ENCODE data around the gene COL27A1. TPM values are rescaled to one million over a fixed set of nuclear protein-coding genes. Genes with fewer than 3 reads are reported as not detected.

The COL27A1 gene
- total and polyA plus RNA-seq, 2 donors (not counting 1 experiment from before 2014, with no cell fraction given), result 0.16 to 0.27 TPM

GRCh38 chr9:114202396-114202795 is 47.1 kb downstream of the COL27A1 start:
- Mint-ChIP-seq H3K4me1 (no peaks in the 10 kb centered on the region), H3K27me3 (peaks cover 4% of the 10 kb centered on the region), H3K27ac (no peak overlapping the region), H3K9me3 (ENCODE audit: insufficient read depth) (no peaks in the 10 kb centered on the region), H3K4me3 (no peak overlapping the region)
- intact Hi-C loops (cut with micrococcal nuclease), result no loop called here
- no peak overlapping the region for H3K9ac ChIP-seq (ENCODE audit: low read length)
- no peaks in the 10 kb centered on the region for H4K20me1 ChIP-seq (ENCODE audit: control insufficient read depth, insufficient read depth, low read length, poor library complexity, severe bottlenecking)
- no peak overlapping the region for H3K4me2 ChIP-seq (replicated peaks; ENCODE audit: low read depth, low read length, poor library complexity, severe bottlenecking)
- H3K27ac ChIP-seq (ENCODE audit: low read length in 2 of 2), result no peak overlapping the region
- DNase-seq, result no peak
- CTCF ChIA-PET, result no interaction called here
- H3K79me2 ChIP-seq (ENCODE audit: control insufficient read depth, insufficient read depth, low read length), result no peaks in the 10 kb centered on the region
- WGBS (ENCODE audit: insufficient coverage), result 94% methylated on average over 6 of the region's 6 CpGs
- H3K4me1 ChIP-seq (ENCODE audit: control insufficient read depth in 2 of 2, insufficient read depth in 2 of 2, low read length in 2 of 2), result no peaks in the 10 kb centered on the region
- H3K36me3 ChIP-seq (replicated peaks in 1 of 2; ENCODE audit: control extremely low read depth in 1 of 2, control insufficient read depth in 1 of 2, extremely low read depth in 1 of 2, insufficient read depth in 2 of 2, low read length in 1 of 2), result no peaks in the 10 kb centered on the region
- POLR2A ChIA-PET, result no interaction called here
- no peaks in the 10 kb centered on the region for H3K27me3 ChIP-seq (replicated peaks in 1 of 4; ENCODE audit: control extremely low read depth in 1 of 4, control insufficient read depth in 3 of 4, insufficient read depth in 4 of 4, low read length in 3 of 4)
- no peak overlapping the region for H3K4me3 ChIP-seq (ENCODE audit: control extremely low read depth in 1 of 5, extremely low read depth in 1 of 5, insufficient read depth in 1 of 5, low read depth in 2 of 5, low read length in 4 of 5)
- H3K9me3 ChIP-seq (ENCODE audit: control extremely low read depth in 1 of 3, control insufficient read depth in 2 of 3, insufficient read depth in 1 of 3, low read length in 2 of 3), result no peaks in the 10 kb centered on the region
- ATAC-seq (ENCODE audit: low read depth), result no peak
- no peak overlapping the region for H2AFZ ChIP-seq (ENCODE audit: insufficient read depth, low read depth, low read length, poor library complexity, severe bottlenecking)
- TF ChIP-seq CTCF (IDR thresholded peaks at IDR 0.05) (no peak), EZH2 (IDR thresholded peaks at IDR 0.05; ENCODE audit: borderline replicate concordance, insufficient read depth, low read depth, low read length, poor library complexity, severe bottlenecking) (no peak)

DNA sequence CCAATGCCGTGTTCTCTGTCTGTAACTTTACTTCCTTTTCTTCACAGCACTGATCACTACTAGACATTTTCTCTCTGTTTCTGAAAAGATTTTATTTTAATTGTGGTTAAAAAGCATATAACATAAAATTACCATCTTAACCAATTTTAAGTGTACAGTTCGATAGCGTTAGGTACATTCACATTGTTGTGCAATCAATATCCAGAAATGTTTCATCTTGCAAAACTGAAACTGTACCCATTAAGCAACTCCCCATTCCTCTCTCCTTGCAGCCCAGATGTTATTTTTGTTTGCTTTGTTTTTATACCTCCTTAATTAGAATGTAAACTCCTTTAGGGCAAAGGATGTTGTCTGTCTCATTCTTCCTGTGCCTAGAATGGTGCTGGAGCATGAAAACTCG is 47.5 kb downstream of the COL27A1 start:
- peaks cover 4% of the 10 kb centered on the region for H3K27me3 Mint-ChIP-seq
- intact Hi-C loops (cut with micrococcal nuclease), result no loop called here
- H2AFZ ChIP-seq (ENCODE audit: insufficient read depth, low read depth, low read length, poor library complexity, severe bottlenecking), result no peak overlapping the region
- H3K9me3 Mint-ChIP-seq (ENCODE audit: insufficient read depth), result no peaks in the 10 kb centered on the region
- H3K4me1 Mint-ChIP-seq, result no peaks in the 10 kb centered on the region
- DNase-seq (no peak), ATAC-seq (ENCODE audit: low read depth) (no peak)
- H3K9me3 ChIP-seq (ENCODE audit: control extremely low read depth in 1 of 3, control insufficient read depth in 2 of 3, insufficient read depth in 1 of 3, low read length in 2 of 3), result no peaks in the 10 kb centered on the region
- no peaks in the 10 kb centered on the region for H3K27me3 ChIP-seq (replicated peaks in 1 of 4; ENCODE audit: control extremely low read depth in 1 of 4, control insufficient read depth in 3 of 4, insufficient read depth in 4 of 4, low read length in 3 of 4)
- TF ChIP-seq CTCF (IDR thresholded peaks at IDR 0.05) (no peak), EZH2 (IDR thresholded peaks at IDR 0.05; ENCODE audit: borderline replicate concordance, insufficient read depth, low read depth, low read length, poor library complexity, severe bottlenecking) (no peak)
- no peak overlapping the region for H3K27ac Mint-ChIP-seq
- no peaks in the 10 kb centered on the region for H3K79me2 ChIP-seq (ENCODE audit: control insufficient read depth, insufficient read depth, low read length)
- no peaks in the 10 kb centered on the region for H3K36me3 ChIP-seq (replicated peaks in 1 of 2; ENCODE audit: control extremely low read depth in 1 of 2, control insufficient read depth in 1 of 2, extremely low read depth in 1 of 2, insufficient read depth in 2 of 2, low read length in 1 of 2)
- ChIA-PET CTCF (no interaction called here), POLR2A (no interaction called here)
- H4K20me1 ChIP-seq (ENCODE audit: control insufficient read depth, insufficient read depth, low read length, poor library complexity, severe bottlenecking), result no peaks in the 10 kb centered on the region
- H3K4me2 ChIP-seq (replicated peaks; ENCODE audit: low read depth, low read length, poor library complexity, severe bottlenecking), result no peak overlapping the region
- 100% methylated on average over 1 of the region's 4 CpGs for WGBS (ENCODE audit: insufficient coverage)
- H3K4me3 ChIP-seq (ENCODE audit: control extremely low read depth in 1 of 5, extremely low read depth in 1 of 5, insufficient read depth in 1 of 5, low read depth in 2 of 5, low read length in 4 of 5), result no peak overlapping the region
- H3K4me1 ChIP-seq (ENCODE audit: control insufficient read depth in 2 of 2, insufficient read depth in 2 of 2, low read length in 2 of 2), result no peaks in the 10 kb centered on the region
- H3K27ac ChIP-seq (ENCODE audit: low read length in 2 of 2), result no peak overlapping the region
- H3K9ac ChIP-seq (ENCODE audit: low read length), result no peak overlapping the region
- H3K4me3 Mint-ChIP-seq, result no peak overlapping the region
